ENCODE measurements around the gene WASHC2A. TPM values are rescaled to one million over a fixed set of nuclear protein-coding genes. Genes with fewer than 3 reads are reported as not detected.
"Not testable (repeated sequence)": the region's sequence is repeated elsewhere in the genome, so short reads cannot be mapped to it uniquely, and the experiment has no call there.

Gene WASHC2A
- total and polyA plus RNA-seq, 2 of the 4 experiments (the other 2 are of a cell fraction) = 22.6 to 29.4 TPM

DNA sequence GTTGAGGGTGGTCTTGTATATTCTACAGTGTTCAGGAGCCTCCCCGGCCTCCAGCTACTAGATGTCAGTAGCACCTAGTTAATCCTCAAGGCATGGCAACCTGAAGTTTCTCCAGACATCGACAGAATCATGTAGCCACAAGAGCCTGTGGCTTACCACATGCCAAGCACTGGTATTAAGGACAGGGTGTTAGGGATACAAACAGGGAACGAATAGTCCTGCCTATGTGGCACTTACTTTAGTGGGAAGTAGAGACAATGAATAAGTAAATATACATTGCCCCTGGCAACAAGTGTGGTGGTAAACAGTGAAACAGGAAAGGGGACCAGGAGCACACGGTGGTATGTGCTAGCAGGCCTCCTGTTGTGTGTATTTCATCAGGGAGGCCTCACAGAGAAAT, 32.4 kb upstream of the WASHC2A start:
- H3K23ac ChIP-seq (ENCODE audit: low read depth, low read length); H3K9ac ChIP-seq (ENCODE audit: low read depth, low read length); H3K27ac ChIP-seq (ENCODE audit: insufficient read depth, low read length); H3K9me1 ChIP-seq (ENCODE audit: insufficient read depth, low read length); H2BK20ac ChIP-seq (ENCODE audit: low read depth, low read length); intact Hi-C loops (cut with micrococcal nuclease); H4K8ac ChIP-seq (ENCODE audit: low read depth in 2 of 2, low read length in 2 of 2); DNase-seq; CTCF ChIA-PET; H2BK5ac ChIP-seq (ENCODE audit: low read depth, low read length, poor library complexity, severe bottlenecking); H2AK5ac ChIP-seq (ENCODE audit: low read depth, low read length); H4K20me1 ChIP-seq (ENCODE audit: insufficient read depth, low read length); BruUV-seq (replicated peaks); H2BK120ac ChIP-seq (ENCODE audit: low read depth, low read length); H3K18ac ChIP-seq (ENCODE audit: low read depth, low read length); H4K91ac ChIP-seq (ENCODE audit: insufficient read depth, low read depth, low read length); H3K79me1 ChIP-seq (ENCODE audit: low read depth in 1 of 2, low read length in 2 of 2); H3K9me3 ChIP-seq (ENCODE audit: control insufficient read depth, insufficient read depth, low read length); H3K4me3 ChIP-seq (ENCODE audit: insufficient read depth, low read depth, low read length); H3K27me3 ChIP-seq (ENCODE audit: control insufficient read depth, insufficient read depth, low read length); H2BK15ac ChIP-seq (ENCODE audit: low read depth, low read length); ATAC-seq (ENCODE audit: low read depth); H3K36me3 ChIP-seq (ENCODE audit: control insufficient read depth, insufficient read depth, low read length); H3K4ac ChIP-seq (ENCODE audit: low read depth, low read length); H3K14ac ChIP-seq (replicated peaks; ENCODE audit: low read depth, low read length); H3K56ac ChIP-seq (ENCODE audit: extremely low read depth, insufficient read depth, low read length); H2AFZ ChIP-seq (replicated peaks; ENCODE audit: low read length, poor library complexity); in situ Hi-C loops (cut with MboI; ENCODE audit: low sequenced_read_pairs); H2AK9ac ChIP-seq (replicated peaks; ENCODE audit: low read depth, low read length, poor library complexity); H4K5ac ChIP-seq (ENCODE audit: low read depth, low read length); dilution Hi-C loops (cut with HindIII; ENCODE audit: low sequenced_read_pairs, unreplicated experiment); H3K4me1 ChIP-seq (ENCODE audit: control insufficient read depth, insufficient read depth, low read length); POLR2A ChIA-PET (ENCODE audit: unreplicated experiment); H3K4me2 ChIP-seq (ENCODE audit: low read depth, low read length): not testable (repeated sequence)
- no CpG with 5 or more reads among the region's 4 CpGs for WGBS, 2 experiments (ENCODE audit: extremely low coverage in 2 of 2, insufficient read length in 1 of 2)
